Gastroesophageal sphincter (tissue), 4 donors: ENCODE measurements around the gene PLCG2. TPM values are rescaled to one million over a fixed set of nuclear protein-coding genes. Genes with fewer than 3 reads are reported as not detected.

Experiments
- ATAC-seq: fragments of 150-250 bp; one replicate; pipeline ENCODE4 v1.9.1; 2016; ENCODE audit warnings: mild to moderate bottlenecking, moderate library complexity
- H3K27ac ChIP-seq, 4 donors: fragments of 200-600 bp; sonication (generic) in 3 of 4; 1 replicate in 3 of 4; 2 replicates in 1 of 4; pipeline ENCODE4 v1.5.1; 2016 to 2019
- H3K27me3 ChIP-seq: fragments of 200-600 bp; sonication (generic); one replicate; pipeline ENCODE4 v1.5.1; 2019
- H3K36me3 ChIP-seq, 2 donors: fragments of 200-600 bp; sonication (generic); one replicate each; pipeline ENCODE4 v1.5.1; 2019; ENCODE audit warnings: control low read depth in 1 of 2
- H3K4me1 ChIP-seq, 3 donors: fragments of 200-600 bp; sonication (generic); 1 replicate in 2 of 3; 2 replicates in 1 of 3; pipeline ENCODE4 v1.5.1; 2016 to 2019; ENCODE audit warnings: control low read depth in 2 of 3
- H3K4me3 ChIP-seq, 2 donors: fragments of 200-600 bp; sonication (generic); one replicate each; pipeline ENCODE4 v1.5.1; 2019; ENCODE audit warnings: mild to moderate bottlenecking in 1 of 2, moderate library complexity in 1 of 2
- H3K9me3 ChIP-seq, 3 donors: fragments of 200-600 bp; sonication (generic); one replicate each; pipeline ENCODE4 v1.5.1; 2017 to 2019; ENCODE audit warnings: control low read depth in 2 of 3
- EP300 ChIP-seq: sonication (generic); formaldehyde crosslinking; IDR thresholded peaks from one replicate; pipeline ENCODE4 v1.6.1; 2017; ENCODE audit warnings: antibody characterized with exemption, mild to moderate bottlenecking
- POLR2A ChIP-seq, 2 donors: fragments of 450-650 bp; IDR thresholded peaks; one replicate each; pipeline ENCODE4 v1.6.1; 2017; ENCODE audit warnings: antibody characterized with exemption in 2 of 2, mild to moderate bottlenecking in 2 of 2, moderate library complexity in 1 of 2
- POLR2AphosphoS5 ChIP-seq: sonication (generic); formaldehyde crosslinking; IDR thresholded peaks from one replicate; pipeline ENCODE4 v1.6.1; 2017; ENCODE audit warnings: antibody characterized with exemption
- WGBS, 2 donors: methylation state at CpG; one replicate each; pipeline ENCODE4 v1.1.5; 2018; ENCODE audit warnings: low coverage in 1 of 2; 5-methylcytosine and 5-hydroxymethylcytosine counted together
- total RNA-seq, 4 donors: library from RNA; depleted of rRNA; stranded (reverse); fragments of >200 nt; gene quantifications; one replicate each; pipeline ENCODE4 v1.1.0, GENCODE V29; 2016
- TF ChIP-seq, protein P1 (sequence below), 4 experiments: fragments of 200-600 bp in 2 of 4; fragments of 450-650 bp in 2 of 4; sonication (generic) in 1 of 4; IDR thresholded peaks; one replicate each; pipeline ENCODE4 v1.5.1; 2017 to 2019; ENCODE audit warnings: antibody characterized with exemption in 4 of 4, mild to moderate bottlenecking in 2 of 4, moderate library complexity in 2 of 4

Gene PLCG2
- total RNA-seq, 4 donors from 2014 or later, result 6.2 to 11.4 (median 8.1) TPM

DNA sequence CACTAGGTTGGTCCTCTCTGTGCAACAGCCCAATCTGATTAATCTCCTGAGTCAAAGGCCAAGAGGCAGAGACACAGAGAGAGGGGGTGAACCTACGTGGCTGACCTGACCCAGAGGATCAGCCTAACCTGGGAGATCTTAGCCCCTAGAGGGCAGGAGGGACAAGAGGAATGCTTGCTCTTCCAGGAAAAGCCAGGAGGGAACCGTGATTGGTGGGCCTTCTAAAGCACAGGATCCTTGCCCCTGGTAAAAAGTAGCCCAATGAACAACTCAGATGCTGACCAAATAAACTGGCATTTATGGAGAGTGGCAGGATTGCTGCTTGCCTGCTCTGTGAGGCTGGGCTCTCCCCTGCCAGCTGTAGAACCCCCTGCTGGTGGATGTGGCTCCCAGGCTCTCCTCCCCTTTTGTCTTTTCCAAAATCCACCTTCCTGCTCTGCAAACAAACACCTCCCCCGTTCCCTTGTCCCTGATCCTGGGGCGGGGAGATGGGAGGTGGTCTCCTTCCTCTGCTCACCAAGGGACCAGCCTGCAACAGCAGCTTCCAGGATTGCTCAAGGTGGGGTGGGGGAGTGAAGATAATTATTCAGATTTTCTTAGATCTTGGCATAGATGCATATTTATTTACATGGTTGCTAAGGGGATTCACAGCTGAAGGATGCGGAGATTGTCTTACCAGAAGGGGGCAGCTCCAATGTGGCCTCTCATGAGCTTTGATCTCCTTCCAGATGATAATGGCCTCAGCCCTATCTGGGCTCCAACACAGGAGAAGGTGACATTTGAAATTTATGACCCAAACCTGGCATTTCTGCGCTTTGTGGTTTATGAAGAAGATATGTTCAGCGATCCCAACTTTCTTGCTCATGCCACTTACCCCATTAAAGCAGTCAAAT, 160.3 kb downstream of the PLCG2 start:
- Histone ChIP-seq H3K4me3 (no peak overlapping the region), H3K27ac (no peak overlapping the region), H3K4me1 (no peaks in the 10 kb centered on the region), H3K27me3 (peaks cover 17% of the 10 kb centered on the region), H3K9me3 (no peaks in the 10 kb centered on the region), H3K36me3 (peaks cover 0 to 4% of the 10 kb centered on the region in 2 donors)
- ATAC-seq, result no peak
- TF ChIP-seq POLR2AphosphoS5 (no peak), EP300 (no peak), POLR2A (IDR thresholded peaks at IDR 0.05) (no peak)
- TF ChIP-seq, protein P1, sequence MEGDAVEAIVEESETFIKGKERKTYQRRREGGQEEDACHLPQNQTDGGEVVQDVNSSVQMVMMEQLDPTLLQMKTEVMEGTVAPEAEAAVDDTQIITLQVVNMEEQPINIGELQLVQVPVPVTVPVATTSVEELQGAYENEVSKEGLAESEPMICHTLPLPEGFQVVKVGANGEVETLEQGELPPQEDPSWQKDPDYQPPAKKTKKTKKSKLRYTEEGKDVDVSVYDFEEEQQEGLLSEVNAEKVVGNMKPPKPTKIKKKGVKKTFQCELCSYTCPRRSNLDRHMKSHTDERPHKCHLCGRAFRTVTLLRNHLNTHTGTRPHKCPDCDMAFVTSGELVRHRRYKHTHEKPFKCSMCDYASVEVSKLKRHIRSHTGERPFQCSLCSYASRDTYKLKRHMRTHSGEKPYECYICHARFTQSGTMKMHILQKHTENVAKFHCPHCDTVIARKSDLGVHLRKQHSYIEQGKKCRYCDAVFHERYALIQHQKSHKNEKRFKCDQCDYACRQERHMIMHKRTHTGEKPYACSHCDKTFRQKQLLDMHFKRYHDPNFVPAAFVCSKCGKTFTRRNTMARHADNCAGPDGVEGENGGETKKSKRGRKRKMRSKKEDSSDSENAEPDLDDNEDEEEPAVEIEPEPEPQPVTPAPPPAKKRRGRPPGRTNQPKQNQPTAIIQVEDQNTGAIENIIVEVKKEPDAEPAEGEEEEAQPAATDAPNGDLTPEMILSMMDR (IDR thresholded peaks at IDR 0.05), result no peak
- 71 to 80% methylated on average over 4 to 6 of the region's 7 CpGs for WGBS, 2 donors

DNA sequence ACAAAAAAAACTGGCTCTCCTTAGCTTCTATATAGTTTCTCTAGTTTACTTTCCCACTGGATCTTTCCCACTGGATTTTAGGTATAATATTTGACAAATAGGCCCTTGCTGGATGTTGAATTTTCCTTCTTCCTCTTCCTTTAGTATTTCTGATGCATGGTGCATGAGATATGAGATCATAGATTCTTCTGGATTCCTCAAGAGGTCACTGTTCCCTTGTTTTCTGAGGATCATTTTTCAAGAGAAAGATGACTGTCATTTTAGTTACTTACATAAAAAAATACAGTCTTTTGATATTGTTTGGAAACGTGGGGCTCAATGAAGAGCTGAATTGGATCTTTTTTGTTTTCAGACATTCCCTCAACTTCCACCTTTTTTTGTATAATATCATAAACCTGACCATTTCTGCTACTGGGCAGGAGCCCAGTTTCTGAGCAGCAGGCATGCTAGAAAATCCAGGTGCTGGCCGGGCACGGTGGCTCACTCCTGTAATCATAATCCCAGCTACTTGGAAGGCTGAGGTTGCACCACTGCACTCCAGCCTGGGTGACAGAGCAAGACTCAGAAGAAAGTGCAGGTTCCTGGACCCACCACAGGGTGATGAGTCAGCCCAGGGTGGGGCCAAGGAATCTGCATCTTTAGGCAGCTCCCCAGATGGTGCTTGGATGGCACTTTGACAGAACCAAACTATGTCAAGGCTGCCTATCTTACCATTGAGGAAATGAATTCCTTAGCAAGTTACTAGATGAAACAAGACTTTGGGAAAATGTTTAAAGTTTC, 161.9 kb downstream of the PLCG2 start:
- Histone ChIP-seq H3K27ac (no peak overlapping the region), H3K9me3 (no peaks in the 10 kb centered on the region), H3K4me1 (no peaks in the 10 kb centered on the region), H3K4me3 (no peak overlapping the region), H3K27me3 (peaks cover 17% of the 10 kb centered on the region), H3K36me3 (peaks cover 0 to 4% of the 10 kb centered on the region in 2 donors)
- no peak for ATAC-seq
- 15% methylated on average over 1 of the region's 3 CpGs; no CpG with 5 or more reads in 1 of the 2 donors for WGBS, 2 donors
- TF ChIP-seq POLR2AphosphoS5 (no peak), POLR2A (IDR thresholded peaks at IDR 0.05) (no peak), EP300 (no peak)
- TF ChIP-seq, protein P1 (IDR thresholded peaks at IDR 0.05), result peak in 2 of 4 experiments; percentile 28 to 37

DNA sequence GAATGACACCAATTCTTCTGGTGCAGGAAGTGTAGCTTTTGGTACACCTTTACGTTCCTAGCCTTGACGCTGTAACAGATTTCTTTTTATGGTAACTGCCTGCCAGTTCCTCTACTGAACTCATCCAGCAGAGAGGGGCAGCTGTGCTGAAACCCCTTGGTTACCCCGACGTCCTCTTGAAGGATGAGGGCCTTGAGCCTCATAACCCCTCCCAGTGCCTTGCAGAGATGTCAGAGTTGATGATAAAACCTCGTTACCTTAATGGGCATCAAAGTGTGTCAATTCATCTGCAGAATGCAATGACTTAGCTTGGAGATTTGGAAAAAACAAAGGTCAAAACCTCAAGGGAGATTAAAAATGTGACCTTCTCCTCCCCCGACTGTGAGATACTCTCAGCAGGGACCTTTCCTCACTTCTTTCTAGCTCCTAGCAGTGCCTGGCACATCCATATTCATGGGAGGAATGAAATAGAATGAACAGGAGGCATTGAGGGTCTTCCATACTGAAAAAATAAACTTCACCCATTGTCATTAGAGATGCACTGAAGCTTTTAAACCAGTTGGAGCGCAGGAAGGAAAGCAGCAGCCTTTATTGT, 163.0 kb downstream of the PLCG2 start:
- WGBS, 2 donors, result 58 to 72% methylated on average over 4 to 5 of the region's 7 CpGs
- Histone ChIP-seq H3K4me1 (no peaks in the 10 kb centered on the region), H3K27me3 (peaks cover 17% of the 10 kb centered on the region), H3K4me3 (no peak overlapping the region), H3K9me3 (no peaks in the 10 kb centered on the region), H3K36me3 (peaks cover 0 to 2% of the 10 kb centered on the region in 2 donors), H3K27ac (no peak overlapping the region)
- ATAC-seq, result no peak
- TF ChIP-seq EP300 (no peak), POLR2A (IDR thresholded peaks at IDR 0.05) (no peak), POLR2AphosphoS5 (no peak)
- TF ChIP-seq, protein P1 (IDR thresholded peaks at IDR 0.05), result no peak

DNA sequence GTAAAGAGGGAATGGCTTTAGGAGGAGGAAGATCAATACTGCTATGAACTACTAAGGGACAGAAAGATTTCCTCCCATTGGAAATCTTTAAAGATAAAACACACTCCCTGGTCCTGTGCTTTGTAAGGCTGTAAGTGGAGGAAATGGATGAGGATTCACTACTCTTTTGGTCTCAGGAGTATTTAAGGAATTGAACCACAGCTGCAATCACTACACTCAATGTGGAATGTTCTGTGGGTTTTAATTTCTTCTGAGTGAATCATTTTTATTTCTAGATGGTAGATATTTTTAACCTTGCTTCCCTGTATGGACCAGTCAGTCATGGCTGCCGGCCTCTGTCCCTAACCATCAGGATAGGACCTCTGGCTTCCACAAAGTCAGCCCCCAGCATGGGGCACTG, 166.6 kb downstream of the PLCG2 start:
- no peak for ATAC-seq
- TF ChIP-seq POLR2A (IDR thresholded peaks at IDR 0.05), result no peak
- TF ChIP-seq EP300, result no peak
- TF ChIP-seq, protein P1 (IDR thresholded peaks at IDR 0.05), result no peak
- no peak for TF ChIP-seq POLR2AphosphoS5
- H3K27ac ChIP-seq, result no peak overlapping the region

More for the DNA sequence above, 166.6 kb downstream of the PLCG2 start:
- WGBS, 2 donors, result 86% methylated on average over 1 of the region's 1 CpG; no CpG with 5 or more reads in 1 of the 2 donors
- H3K4me3 ChIP-seq, result no peak overlapping the region
- no peaks in the 10 kb centered on the region for H3K9me3 ChIP-seq
- no peaks in the 10 kb centered on the region for H3K4me1 ChIP-seq
- H3K36me3 ChIP-seq, result peaks cover 0 to 6% of the 10 kb centered on the region in 2 donors
- peaks cover 4% of the 10 kb centered on the region for H3K27me3 ChIP-seq
